HUES64 (cell line): ENCODE results near the gene DDIAS.
"Not testable (repeated sequence)": the region's sequence is repeated elsewhere in the genome, so short reads cannot be mapped to it uniquely, and the experiment has no call there.

Source experiments
- H3K27ac ChIP-seq: 2 replicates; pipeline ENCODE4 v1.7.0; 2013; ENCODE audit warnings: low read depth, low read length, inconsistent platforms
- H3K27me3 ChIP-seq: 2 replicates; pipeline ENCODE4 v1.6.1; 2013; ENCODE audit warnings: mild to moderate bottlenecking, low read length; ENCODE audit not compliant: insufficient read depth
- H3K36me3 ChIP-seq: 2 replicates; pipeline ENCODE4 v1.6.1; 2013; ENCODE audit warnings: mild to moderate bottlenecking, low read length; ENCODE audit not compliant: insufficient read depth
- H3K4me1 ChIP-seq: 2 replicates; pipeline ENCODE4 v1.6.1; 2013; ENCODE audit warnings: mild to moderate bottlenecking, low read length, moderate library complexity; ENCODE audit not compliant: insufficient read depth
- H3K4me3 ChIP-seq: 2 replicates; pipeline ENCODE4 v1.5.1; 2013; ENCODE audit warnings: mild to moderate bottlenecking, low read length, moderate library complexity
- H3K9ac ChIP-seq: 2 replicates; pipeline ENCODE4 v1.6.1; 2013; ENCODE audit warnings: mild to moderate bottlenecking, low read depth, low read length
- H3K9me3 ChIP-seq: 2 replicates; pipeline ENCODE4 v1.6.1; 2013; ENCODE audit warnings: low read depth, low read length; ENCODE audit not compliant: insufficient read depth
- WGBS: fragments of 150-250, 120-280 bp; methylation state at CpG from one replicate; pipeline ENCODE4 v1.1.7; 2013; ENCODE audit warnings: missing lambda C conversion rate; 5-methylcytosine and 5-hydroxymethylcytosine counted together

The DDIAS gene

GRCh38 chr11:82927264-82927880, 25.8 kb downstream of the DDIAS start:
- no peaks in the 10 kb centered on the region for H3K4me1 ChIP-seq
- H3K4me3 ChIP-seq: no peak overlapping the region
- peaks cover 66% of the 10 kb centered on the region for H3K36me3 ChIP-seq
- no peak overlapping the region for H3K27ac ChIP-seq
- no peaks in the 10 kb centered on the region for H3K9me3 ChIP-seq
- H3K27me3 ChIP-seq: no peaks in the 10 kb centered on the region
- H3K9ac ChIP-seq: no peak overlapping the region

GRCh38 chr11:82929121-82929520, 27.6 kb downstream of the DDIAS start:
- Histone ChIP-seq H3K4me3 (no peak overlapping the region), H3K36me3 (peaks cover 68% of the 10 kb centered on the region)

GRCh38 chr11:82930229-82930628, 28.7 kb downstream of the DDIAS start:
- Histone ChIP-seq H3K9ac (no peak overlapping the region), H3K4me3 (no peak overlapping the region)

More at GRCh38 chr11:82929121-82929520, 27.6 kb downstream of the DDIAS start:
- no peaks in the 10 kb centered on the region for H3K9me3 ChIP-seq
- no peaks in the 10 kb centered on the region for H3K27me3 ChIP-seq
- no peaks in the 10 kb centered on the region for H3K4me1 ChIP-seq
- 96% methylated on average over 8 of the region's 10 CpGs for WGBS
- H3K27ac ChIP-seq: no peak overlapping the region
- H3K9ac ChIP-seq: no peak overlapping the region

GRCh38 chr11:82930734-82931133, 29.2 kb downstream of the DDIAS start:
- 84% methylated on average over 2 of the region's 2 CpGs for WGBS
- no peaks in the 10 kb centered on the region for H3K27me3 ChIP-seq
- H3K4me3 ChIP-seq: no peak overlapping the region
- no peaks in the 10 kb centered on the region for H3K9me3 ChIP-seq
- peaks cover 73% of the 10 kb centered on the region for H3K36me3 ChIP-seq
- H3K9ac ChIP-seq: no peak overlapping the region
- H3K27ac ChIP-seq: no peak overlapping the region
- no peaks in the 10 kb centered on the region for H3K4me1 ChIP-seq

More at GRCh38 chr11:82930229-82930628, 28.7 kb downstream of the DDIAS start:
- Histone ChIP-seq H3K27me3 (no peaks in the 10 kb centered on the region), H3K36me3 (peaks cover 72% of the 10 kb centered on the region), H3K9me3 (no peaks in the 10 kb centered on the region), H3K4me1 (no peaks in the 10 kb centered on the region), H3K27ac (no peak overlapping the region)
- no CpG with 5 or more reads among the region's 3 CpGs for WGBS

GRCh38 chr11:82932564-82932963, 31.0 kb downstream of the DDIAS start:
- Histone ChIP-seq H3K4me3 (no peak overlapping the region), H3K36me3 (peaks cover 66% of the 10 kb centered on the region), H3K27me3 (no peaks in the 10 kb centered on the region), H3K4me1 (no peaks in the 10 kb centered on the region), H3K9ac (no peak overlapping the region), H3K27ac (no peak overlapping the region), H3K9me3 (no peaks in the 10 kb centered on the region)
- WGBS: no CpG with 5 or more reads among the region's 1 CpG

GRCh38 chr11:82936261-82936660, 34.7 kb downstream of the DDIAS start:
- no peaks in the 10 kb centered on the region for H3K4me1 ChIP-seq
- H3K9me3 ChIP-seq: no peaks in the 10 kb centered on the region
- H3K36me3 ChIP-seq: peaks cover 40% of the 10 kb centered on the region
- 95% methylated on average over 1 of the region's 3 CpGs for WGBS
- H3K9ac ChIP-seq: no peak overlapping the region
- H3K27me3 ChIP-seq: no peaks in the 10 kb centered on the region
- no peak overlapping the region for H3K4me3 ChIP-seq
- H3K27ac ChIP-seq: no peak overlapping the region

- Histone ChIP-seq H3K9ac (no peak overlapping the region), H3K4me3 (no peak overlapping the region), H3K9me3 (no peaks in the 10 kb centered on the region), H3K27ac (no peak overlapping the region), H3K36me3 (peaks cover 27% of the 10 kb centered on the region), H3K27me3 (no peaks in the 10 kb centered on the region), H3K4me1 (no peaks in the 10 kb centered on the region)
- WGBS: 93% methylated on average over 2 of the region's 2 CpGs
Observed at GRCh38 chr11:82937554-82937953, 36.0 kb downstream of the DDIAS start.

- no peak overlapping the region for H3K9ac ChIP-seq
- no peak overlapping the region for H3K4me3 ChIP-seq
- no peak overlapping the region for H3K27ac ChIP-seq
- 96% methylated on average over 2 of the region's 2 CpGs for WGBS
- no peaks in the 10 kb centered on the region for H3K9me3 ChIP-seq
- H3K4me1 ChIP-seq: no peaks in the 10 kb centered on the region
- no peaks in the 10 kb centered on the region for H3K27me3 ChIP-seq
- peaks cover 8% of the 10 kb centered on the region for H3K36me3 ChIP-seq
Observed at GRCh38 chr11:82939456-82939855, 37.9 kb downstream of the DDIAS start.

GRCh38 chr11:82942376-82942775, 40.8 kb downstream of the DDIAS start:
- Histone ChIP-seq H3K4me3 (no peak overlapping the region), H3K27ac (no peak overlapping the region), H3K9ac (no peak overlapping the region), H3K9me3 (no peaks in the 10 kb centered on the region), H3K4me1 (no peaks in the 10 kb centered on the region), H3K36me3 (no peaks in the 10 kb centered on the region), H3K27me3 (no peaks in the 10 kb centered on the region)
- WGBS: 95% methylated on average over 2 of the region's 2 CpGs

- not testable (repeated sequence) for H3K27ac ChIP-seq, H3K4me1 ChIP-seq, H3K27me3 ChIP-seq, H3K36me3 ChIP-seq, H3K4me3 ChIP-seq, H3K9ac ChIP-seq, H3K9me3 ChIP-seq
- 98% methylated on average over 1 of the region's 1 CpG for WGBS
Observed at GRCh38 chr11:82943430-82943829, 41.9 kb downstream of the DDIAS start.

- Histone ChIP-seq H3K36me3 (no peaks in the 10 kb centered on the region), H3K27me3 (no peaks in the 10 kb centered on the region), H3K27ac (no peak overlapping the region), H3K9ac (no peak overlapping the region), H3K4me3 (no peak overlapping the region), H3K4me1 (no peaks in the 10 kb centered on the region), H3K9me3 (no peaks in the 10 kb centered on the region)
- 77% methylated on average over 2 of the region's 2 CpGs for WGBS
Observed at GRCh38 chr11:82944198-82944597, 42.7 kb downstream of the DDIAS start.

- not testable (repeated sequence) for H3K4me3 ChIP-seq, H3K27ac ChIP-seq, H3K9me3 ChIP-seq, H3K36me3 ChIP-seq, H3K4me1 ChIP-seq, H3K9ac ChIP-seq, H3K27me3 ChIP-seq
- WGBS: 90% methylated on average over 1 of the region's 1 CpG
Observed at GRCh38 chr11:82945041-82945440, 43.5 kb downstream of the DDIAS start.
